K562 (cell line): ENCODE measurements around the gene CNOT11. TPM values are rescaled to one million over a fixed set of nuclear protein-coding genes. Genes with fewer than 3 reads are reported as not detected.

Experiments used
- ARID2 ChIP-seq: fragments of 450-650 bp; IDR thresholded peaks from 2 replicates; pipeline ENCODE4 v1.6.1; 2017; ENCODE audit warnings: antibody characterized with exemption, mild to moderate bottlenecking
- CAMTA2 ChIP-seq: fragments of 250-450 bp; sonication (Bioruptor Pico); conservative IDR thresholded peaks from 2 replicates; pipeline ENCODE4 v1.5.1; 2022
- CHD4 ChIP-seq: fragments of 200-600 bp; sonication (generic); IDR thresholded peaks from 3 replicates; pipeline ENCODE4 v1.6.1; 2012; ENCODE audit warnings: low read depth, mild to moderate bottlenecking, mixed read lengths, low read length, inconsistent platforms; ENCODE audit not compliant: insufficient read depth, insufficient replicate concordance, poor library complexity, severe bottlenecking
- FOXK1 ChIP-seq: sonication (generic); formaldehyde crosslinking; IDR thresholded peaks from 2 replicates; pipeline ENCODE4 v1.8.0; 2022; ENCODE audit warnings: missing genetic modification reagents, mild to moderate bottlenecking, borderline replicate concordance
- MBD2 ChIP-seq: sonication (generic); IDR thresholded peaks from 2 replicates; pipeline ENCODE4 v1.6.1; 2016; ENCODE audit warnings: low read depth, borderline replicate concordance
- NR1H2 ChIP-seq: sonication (generic); formaldehyde crosslinking; IDR thresholded peaks from 2 replicates; pipeline ENCODE4 v1.4.0; 2020; ENCODE audit warnings: mild to moderate bottlenecking, missing genetic modification reagents
- PCBP2 ChIP-seq: fragments of 200-400 bp; formaldehyde crosslinking; IDR thresholded peaks from 2 replicates; pipeline ENCODE4 v1.6.1; 2018; ENCODE audit warnings: low read length, low read depth, mild to moderate bottlenecking, moderate library complexity; ENCODE audit not compliant: poor library complexity, severe bottlenecking
- PHF20 ChIP-seq: fragments of 450-650 bp; IDR thresholded peaks from 2 replicates; pipeline ENCODE4 v1.6.1; 2018; ENCODE audit not compliant: partially characterized antibody
- PHF8 ChIP-seq: fragments of 200-600 bp; sonication (generic); IDR thresholded peaks from 2 replicates; pipeline ENCODE4 v1.6.1; 2012; ENCODE audit warnings: mixed run types, mild to moderate bottlenecking, inconsistent platforms, low read length, moderate library complexity, borderline replicate concordance
- PHTF2 ChIP-seq: fragments of 250-450 bp; sonication (Bioruptor Pico); IDR thresholded peaks from 2 replicates; pipeline ENCODE4 v1.5.0; 2021; ENCODE audit warnings: mild to moderate bottlenecking
- POLR3G ChIP-seq: IDR thresholded peaks from 2 replicates; pipeline ENCODE4 v1.6.1; 2011; ENCODE audit not compliant: insufficient read length, insufficient replicate concordance; ENCODE audit errors: extremely low read depth
- PTTG1 ChIP-seq: fragments of 450-650 bp; IDR thresholded peaks from 2 replicates; pipeline ENCODE4 v1.6.1; 2016; ENCODE audit warnings: low read depth, mild to moderate bottlenecking, missing genetic modification characterization, missing compliant biosample characterization
- SMARCB1 ChIP-seq: IDR thresholded peaks from 2 replicates; pipeline ENCODE4 v1.6.1; 2011; ENCODE audit warnings: improper control_type of control experiment, low read depth; ENCODE audit not compliant: insufficient read length
- SNRNP70 ChIP-seq: fragments of 200-400 bp; formaldehyde crosslinking; optimal IDR thresholded peaks from 2 replicates; pipeline ENCODE3; 2017; ENCODE audit warnings: low read depth, low read length
- TSC22D4 ChIP-seq: fragments of 450-650 bp; IDR thresholded peaks from 2 replicates; pipeline ENCODE4 v1.6.1; 2016; ENCODE audit warnings: missing genetic modification characterization, missing biosample characterization, control low read depth
- XRCC4 ChIP-seq: IDR thresholded peaks from one replicate; pipeline ENCODE4 v1.6.1; 2011; ENCODE audit not compliant: insufficient read depth, insufficient read length; ENCODE audit errors: extremely low read depth
- ZFP1 ChIP-seq: fragments of 450-650 bp; formaldehyde crosslinking; IDR thresholded peaks from 2 replicates; pipeline ENCODE4 v1.4.0; 2020; ENCODE audit warnings: mild to moderate bottlenecking, mixed read lengths
- ZNF23 ChIP-seq: fragments of 250-450 bp; sonication (Bioruptor Pico); IDR thresholded peaks from 2 replicates; pipeline ENCODE4 v1.4.0; 2020; ENCODE audit warnings: mild to moderate bottlenecking
- ZNF232 ChIP-seq: sonication (generic); formaldehyde crosslinking; IDR thresholded peaks from 2 replicates; pipeline ENCODE4 v1.8.0; 2022; ENCODE audit warnings: mild to moderate bottlenecking, missing genetic modification reagents
- ZNF551 ChIP-seq: fragments of 250-450 bp; sonication (Bioruptor Pico); IDR thresholded peaks from 2 replicates; pipeline ENCODE4 v1.5.0; 2021; ENCODE audit warnings: mild to moderate bottlenecking, moderate library complexity
- ZNF785 ChIP-seq: fragments of 250-450 bp; sonication (Bioruptor Pico); IDR thresholded peaks from 2 replicates; pipeline ENCODE4 v1.4.0; 2020; ENCODE audit warnings: mild to moderate bottlenecking
- polyA plus RNA-seq, 8 experiments: library from polyadenylated mRNA; depleted of rRNA in 4 of 8; stranded (reverse) in 5 of 8; unstranded in 3 of 8; fragments of >200 nt; fragmentation: Nextera tagmentation in 2 of 8; fragmentation: Illumina TruSeq in 1 of 8; extraction: Ambion mirVana in 2 of 8; extraction: Trizol in 1 of 8; gene quantifications; 2 replicates each; pipeline versions ENCODE4 v1.2.1 to v1.2.3, GENCODE V29; 2011 to 2014; ENCODE audit warnings: inconsistent platforms in 1 of 8, missing spikeins in 1 of 8
- total RNA-seq, 7 experiments: library from RNA; depleted of rRNA in 6 of 7; stranded (reverse); fragments of >200 nt in 6 of 7; fragmentation: Illumina TruSeq in 2 of 7; extraction: Trizol in 2 of 7; gene quantifications; 2 replicates each; pipeline versions ENCODE4 v1.2.1 to v1.2.3, GENCODE V29; 2011 to 2021; ENCODE audit warnings: low replicate concordance in 1 of 7
- TF ChIP-seq, protein P1 (sequence below): fragments of 450-650 bp; IDR thresholded peaks from 2 replicates; pipeline ENCODE4 v1.7.1; 2018; ENCODE audit warnings: mild to moderate bottlenecking, low read depth; ENCODE audit not compliant: partially characterized antibody
- TF ChIP-seq, protein P2 (sequence below): sonication (generic); formaldehyde crosslinking; IDR thresholded peaks from 2 replicates; pipeline ENCODE4 v1.8.0; 2022; ENCODE audit warnings: missing genetic modification reagents, mild to moderate bottlenecking, borderline replicate concordance
- TF ChIP-seq, protein P3 (sequence below): fragments of 450-650 bp; IDR thresholded peaks from 2 replicates; pipeline ENCODE4 v1.6.1; 2016; ENCODE audit warnings: antibody characterized with exemption
- TF ChIP-seq, protein P4 (sequence below): fragments of 250-450 bp; sonication (Bioruptor Pico); IDR thresholded peaks from 2 replicates; pipeline ENCODE4 v1.8.0; 2021; ENCODE audit warnings: borderline replicate concordance, mild to moderate bottlenecking, moderate library complexity; ENCODE audit not compliant: poor library complexity, severe bottlenecking

CNOT11 gene
- total and polyA plus RNA-seq, 9 of the 15 experiments (the other 6 are each of a cell fraction or from before 2014, with no cell fraction given), result 12.7 to 163 (median 64.2) TPM

DNA sequence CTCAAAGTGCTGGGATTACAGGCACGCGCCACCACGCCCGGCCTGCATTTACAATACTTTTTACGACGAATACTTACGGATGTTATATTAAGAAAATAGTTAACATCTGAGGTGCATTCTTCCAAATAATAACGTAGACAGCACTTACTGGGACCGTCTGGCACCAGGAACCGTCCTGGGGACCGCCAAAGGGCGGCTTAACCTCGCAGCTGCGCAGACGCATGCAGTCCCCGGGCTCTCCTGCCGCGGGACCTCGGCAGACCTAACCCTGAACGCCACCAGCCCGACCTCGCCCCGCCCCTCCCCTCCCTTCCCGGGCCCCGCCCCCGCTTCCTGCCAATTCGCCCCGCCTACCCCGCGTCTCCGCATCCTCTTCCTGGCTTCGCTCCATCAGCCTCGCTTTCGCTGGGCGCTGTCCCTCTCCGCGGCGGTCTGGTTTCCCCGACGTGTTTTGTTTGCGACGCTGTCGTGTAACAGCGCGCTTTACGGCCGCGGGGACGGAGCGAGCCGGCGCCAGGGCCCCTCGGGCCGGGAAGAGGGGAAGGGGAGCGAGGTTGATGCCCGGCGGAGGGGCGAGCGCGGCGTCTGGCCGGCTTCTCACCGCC lies at the start of gene CNOT11 (continued):
- TF ChIP-seq, protein P1, sequence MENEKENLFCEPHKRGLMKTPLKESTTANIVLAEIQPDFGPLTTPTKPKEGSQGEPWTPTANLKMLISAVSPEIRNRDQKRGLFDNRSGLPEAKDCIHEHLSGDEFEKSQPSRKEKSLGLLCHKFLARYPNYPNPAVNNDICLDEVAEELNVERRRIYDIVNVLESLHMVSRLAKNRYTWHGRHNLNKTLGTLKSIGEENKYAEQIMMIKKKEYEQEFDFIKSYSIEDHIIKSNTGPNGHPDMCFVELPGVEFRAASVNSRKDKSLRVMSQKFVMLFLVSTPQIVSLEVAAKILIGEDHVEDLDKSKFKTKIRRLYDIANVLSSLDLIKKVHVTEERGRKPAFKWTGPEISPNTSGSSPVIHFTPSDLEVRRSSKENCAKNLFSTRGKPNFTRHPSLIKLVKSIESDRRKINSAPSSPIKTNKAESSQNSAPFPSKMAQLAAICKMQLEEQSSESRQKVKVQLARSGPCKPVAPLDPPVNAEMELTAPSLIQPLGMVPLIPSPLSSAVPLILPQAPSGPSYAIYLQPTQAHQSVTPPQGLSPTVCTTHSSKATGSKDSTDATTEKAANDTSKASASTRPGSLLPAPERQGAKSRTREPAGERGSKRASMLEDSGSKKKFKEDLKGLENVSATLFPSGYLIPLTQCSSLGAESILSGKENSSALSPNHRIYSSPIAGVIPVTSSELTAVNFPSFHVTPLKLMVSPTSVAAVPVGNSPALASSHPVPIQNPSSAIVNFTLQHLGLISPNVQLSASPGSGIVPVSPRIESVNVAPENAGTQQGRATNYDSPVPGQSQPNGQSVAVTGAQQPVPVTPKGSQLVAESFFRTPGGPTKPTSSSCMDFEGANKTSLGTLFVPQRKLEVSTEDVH, result no peak
- TF ChIP-seq, protein P2, sequence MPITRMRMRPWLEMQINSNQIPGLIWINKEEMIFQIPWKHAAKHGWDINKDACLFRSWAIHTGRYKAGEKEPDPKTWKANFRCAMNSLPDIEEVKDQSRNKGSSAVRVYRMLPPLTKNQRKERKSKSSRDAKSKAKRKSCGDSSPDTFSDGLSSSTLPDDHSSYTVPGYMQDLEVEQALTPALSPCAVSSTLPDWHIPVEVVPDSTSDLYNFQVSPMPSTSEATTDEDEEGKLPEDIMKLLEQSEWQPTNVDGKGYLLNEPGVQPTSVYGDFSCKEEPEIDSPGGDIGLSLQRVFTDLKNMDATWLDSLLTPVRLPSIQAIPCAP (CRISPR knock-in tag), result no peak
- TF ChIP-seq PHF8 (peak; percentile 58), PTTG1 (tag) (no peak), ZFP1 (CRISPR knock-in tag) (no peak), XRCC4 (no peak), ZNF551 (CRISPR knock-in tag) (no peak), PHTF2 (CRISPR knock-in tag) (no peak), PHF20 (no peak), TSC22D4 (tag) (no peak), SMARCB1 (no peak), ZNF785 (CRISPR knock-in tag) (no peak), CAMTA2 (CRISPR knock-in tag) (no peak), FOXK1 (CRISPR knock-in tag) (no peak), CHD4 (no peak), SNRNP70 (no peak), MBD2 (0 out of 2 replicates have a peak, but pooled peaks have one; percentile 12), NR1H2 (no peak), ZNF232 (CRISPR knock-in tag) (no peak), PCBP2 (no peak), ARID2 (no peak), ZNF23 (CRISPR knock-in tag) (no peak), POLR3G (no peak)
- TF ChIP-seq, protein P3, sequence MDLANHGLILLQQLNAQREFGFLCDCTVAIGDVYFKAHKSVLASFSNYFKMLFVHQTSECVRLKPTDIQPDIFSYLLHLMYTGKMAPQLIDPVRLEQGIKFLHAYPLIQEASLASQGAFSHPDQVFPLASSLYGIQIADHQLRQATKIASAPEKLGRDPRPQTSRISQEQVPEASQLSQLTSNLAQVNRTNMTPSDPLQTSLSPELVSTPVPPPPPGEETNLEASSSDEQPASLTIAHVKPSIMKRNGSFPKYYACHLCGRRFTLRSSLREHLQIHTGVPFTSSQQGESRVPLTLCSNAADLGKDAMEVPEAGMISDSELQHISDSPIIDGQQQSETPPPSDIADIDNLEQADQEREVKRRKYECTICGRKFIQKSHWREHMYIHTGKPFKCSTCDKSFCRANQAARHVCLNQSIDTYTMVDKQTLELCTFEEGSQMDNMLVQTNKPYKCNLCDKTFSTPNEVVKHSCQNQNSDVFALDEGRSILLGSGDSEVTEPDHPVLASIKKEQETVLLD, result peak; percentile 57
- TF ChIP-seq, protein P4, sequence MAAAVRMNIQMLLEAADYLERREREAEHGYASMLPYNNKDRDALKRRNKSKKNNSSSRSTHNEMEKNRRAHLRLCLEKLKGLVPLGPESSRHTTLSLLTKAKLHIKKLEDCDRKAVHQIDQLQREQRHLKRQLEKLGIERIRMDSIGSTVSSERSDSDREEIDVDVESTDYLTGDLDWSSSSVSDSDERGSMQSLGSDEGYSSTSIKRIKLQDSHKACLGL (CRISPR knock-in tag), result no peak
